Measurements from ENCODE around the gene C3orf80. TPM values are rescaled to one million over a fixed set of nuclear protein-coding genes. Genes with fewer than 3 reads are reported as not detected.
A peak's percentile ranks its signal among the peaks of the same experiment; 100 is the strongest.

C3orf80 gene
- total and polyA plus RNA-seq, 7 donors, result under 0.01 to 28.3 (median 13.3) TPM; not detected in 1

DNA sequence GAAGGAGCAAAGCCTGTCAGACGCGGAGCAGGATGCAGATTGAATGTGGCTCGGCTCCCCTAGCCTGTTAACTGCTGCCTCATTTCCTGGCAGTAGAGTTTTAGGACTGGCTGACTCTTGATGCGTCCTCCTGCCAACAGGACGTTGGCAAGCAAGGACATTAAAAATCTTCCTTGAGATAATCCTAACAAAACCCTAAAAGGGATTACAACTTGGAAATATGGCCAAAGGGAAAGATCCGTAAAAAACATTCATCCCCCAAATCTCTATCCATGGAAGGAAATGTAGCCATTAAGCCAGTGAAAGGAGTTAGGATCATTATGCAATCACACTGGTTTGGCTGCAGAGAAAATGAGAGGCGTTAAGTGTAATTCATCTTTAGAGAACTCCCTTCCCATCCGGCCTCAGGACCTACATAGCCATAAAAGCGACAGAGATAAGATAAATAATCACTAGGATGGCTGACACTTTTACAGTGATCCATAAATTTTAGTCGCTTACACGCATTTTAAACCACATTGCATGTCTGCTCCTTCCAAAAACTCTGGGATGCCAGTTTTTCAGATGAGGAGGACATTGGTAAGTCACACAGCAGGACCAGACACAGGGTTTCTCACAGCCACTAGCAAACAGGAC lies 44.5 kb upstream of the C3orf80 start:
- TF ChIP-seq POLR2AphosphoS5 (IDR thresholded peaks at IDR 0.05) (peak; percentile 94 to 99 (median 96)), EP300 (IDR thresholded peaks at IDR 0.05) (peak; percentile 50 to 94 (median 90))
- TF ChIP-seq, protein P1, sequence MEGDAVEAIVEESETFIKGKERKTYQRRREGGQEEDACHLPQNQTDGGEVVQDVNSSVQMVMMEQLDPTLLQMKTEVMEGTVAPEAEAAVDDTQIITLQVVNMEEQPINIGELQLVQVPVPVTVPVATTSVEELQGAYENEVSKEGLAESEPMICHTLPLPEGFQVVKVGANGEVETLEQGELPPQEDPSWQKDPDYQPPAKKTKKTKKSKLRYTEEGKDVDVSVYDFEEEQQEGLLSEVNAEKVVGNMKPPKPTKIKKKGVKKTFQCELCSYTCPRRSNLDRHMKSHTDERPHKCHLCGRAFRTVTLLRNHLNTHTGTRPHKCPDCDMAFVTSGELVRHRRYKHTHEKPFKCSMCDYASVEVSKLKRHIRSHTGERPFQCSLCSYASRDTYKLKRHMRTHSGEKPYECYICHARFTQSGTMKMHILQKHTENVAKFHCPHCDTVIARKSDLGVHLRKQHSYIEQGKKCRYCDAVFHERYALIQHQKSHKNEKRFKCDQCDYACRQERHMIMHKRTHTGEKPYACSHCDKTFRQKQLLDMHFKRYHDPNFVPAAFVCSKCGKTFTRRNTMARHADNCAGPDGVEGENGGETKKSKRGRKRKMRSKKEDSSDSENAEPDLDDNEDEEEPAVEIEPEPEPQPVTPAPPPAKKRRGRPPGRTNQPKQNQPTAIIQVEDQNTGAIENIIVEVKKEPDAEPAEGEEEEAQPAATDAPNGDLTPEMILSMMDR (IDR thresholded peaks at IDR 0.05), result no peak
- peaks cover 0 to 49% (median 41%) of the 10 kb centered on the region in 4 donors for H3K4me1 ChIP-seq
- DNase-seq, result peak; percentile 81
- H3K9me3 ChIP-seq, result no peaks in the 10 kb centered on the region
- H3K27me3 ChIP-seq, result no peaks in the 10 kb centered on the region
- no peaks in the 10 kb centered on the region for H3K36me3 ChIP-seq
- intact Hi-C loops (cut with DNase I), result loop anchor here (2.0 to 10.0 kb wide), 2 partner anchors 40 to 346 kb away; partner anchors contain the start of gene SCHIP1
- WGBS, 2 donors, result 21 to 26% methylated on average over 11 of the region's 11 CpGs
- H3K27ac ChIP-seq, result peak overlapping the region in 3 of 4 donors; percentile 74 to 80 (median 74)
- peak overlapping the region in 2 of 4 donors; percentile 7 to 10 for H3K4me3 ChIP-seq

DNA sequence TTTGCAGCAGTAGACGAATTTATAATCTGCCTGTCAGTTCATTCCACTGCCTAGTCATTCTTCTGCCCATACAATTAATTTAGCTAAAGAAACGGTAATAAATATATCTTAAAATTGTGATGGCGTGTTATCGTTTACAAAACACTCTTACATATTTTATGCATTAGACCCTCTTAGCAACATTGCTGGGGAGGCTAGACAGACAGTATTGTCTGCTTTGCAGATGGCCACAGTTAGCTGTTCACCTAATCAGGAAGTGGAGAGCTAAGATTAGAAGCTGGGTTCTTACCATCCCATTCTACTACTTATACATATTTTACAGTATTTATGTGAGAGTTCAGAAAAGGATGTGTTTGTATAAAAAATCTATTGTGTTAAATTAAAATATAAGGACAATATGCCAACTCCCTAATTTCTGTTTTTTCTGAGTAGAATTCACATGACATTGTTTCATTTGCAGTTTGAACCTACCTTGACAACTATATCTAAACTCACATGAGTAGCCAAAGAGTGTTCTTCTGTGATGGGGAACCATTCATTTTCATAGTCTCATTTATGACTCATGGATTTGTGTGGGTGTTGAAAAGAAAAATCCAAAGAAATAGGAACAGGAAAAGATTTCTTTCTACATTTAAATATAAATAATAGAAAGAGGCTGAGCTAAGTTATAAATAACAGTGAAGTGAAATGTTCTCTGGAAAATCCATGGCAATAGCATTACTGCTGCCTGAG lies 41.7 kb upstream of the C3orf80 start:
- Histone ChIP-seq H3K9me3 (no peaks in the 10 kb centered on the region), H3K4me3 (no peak overlapping the region), H3K27me3 (no peaks in the 10 kb centered on the region), H3K36me3 (no peaks in the 10 kb centered on the region), H3K4me1 (peaks cover 0 to 58% (median 41%) of the 10 kb centered on the region in 4 donors), H3K27ac (peak overlapping the region in 3 of 4 donors; percentile 62 to 76 (median 64))
- WGBS, 2 donors, result 66 to 89% methylated on average over 4 of the region's 4 CpGs
- intact Hi-C loops (cut with DNase I), result loop anchor here (10.0 kb wide), 1 partner anchor 349 kb away; the partner anchor contains the start of gene SCHIP1
- no peak for DNase-seq
- TF ChIP-seq POLR2AphosphoS5 (IDR thresholded peaks at IDR 0.05) (peak in 1 of 4 donors; percentile 19), POLR2A (IDR thresholded peaks at IDR 0.05) (no peak)
- TF ChIP-seq, protein P1 (IDR thresholded peaks at IDR 0.05), result no peak

DNA sequence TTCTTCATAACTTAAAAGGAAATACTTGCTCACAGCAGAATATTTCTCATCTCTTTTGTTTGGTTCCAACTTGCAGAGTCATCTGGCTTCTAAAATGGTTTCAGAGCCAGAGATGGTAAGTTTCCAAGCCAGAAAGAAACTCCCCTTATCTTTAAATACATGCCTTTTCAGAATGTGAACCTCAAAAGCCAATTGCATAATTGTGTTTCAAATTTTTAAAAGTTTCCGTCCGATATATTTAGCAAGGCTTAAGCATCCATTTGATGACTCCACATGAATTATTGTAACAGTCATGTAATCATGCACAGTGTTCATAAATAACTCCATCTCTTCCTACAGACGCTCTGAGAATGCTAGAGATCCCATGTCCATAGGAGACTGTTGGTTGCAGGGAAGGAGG lies 40.6 kb upstream of the C3orf80 start:
- no peaks in the 10 kb centered on the region for H3K27me3 ChIP-seq
- no peaks in the 10 kb centered on the region for H3K36me3 ChIP-seq
- no peaks in the 10 kb centered on the region for H3K9me3 ChIP-seq
- no peak for DNase-seq
- no peak for TF ChIP-seq EP300 (IDR thresholded peaks at IDR 0.05)
- TF ChIP-seq, protein P1 (IDR thresholded peaks at IDR 0.05), result no peak
- no peak for TF ChIP-seq POLR2A (IDR thresholded peaks at IDR 0.05)
- TF ChIP-seq POLR2AphosphoS5 (IDR thresholded peaks at IDR 0.05), result peak in 1 of 4 donors; percentile 37
- peak overlapping the region in 3 of 4 donors; percentile 62 to 76 (median 64) for H3K27ac ChIP-seq
- H3K4me1 ChIP-seq, result peaks cover 0 to 58% (median 41%) of the 10 kb centered on the region in 4 donors
- 65 to 80% methylated on average over 3 of the region's 3 CpGs for WGBS, 2 donors
- no peak overlapping the region for H3K4me3 ChIP-seq
- intact Hi-C loops (cut with DNase I), result loop anchor here (5.0 to 10.0 kb wide), 2 partner anchors 68 to 350 kb away; partner anchors contain the start of gene SCHIP1

DNA sequence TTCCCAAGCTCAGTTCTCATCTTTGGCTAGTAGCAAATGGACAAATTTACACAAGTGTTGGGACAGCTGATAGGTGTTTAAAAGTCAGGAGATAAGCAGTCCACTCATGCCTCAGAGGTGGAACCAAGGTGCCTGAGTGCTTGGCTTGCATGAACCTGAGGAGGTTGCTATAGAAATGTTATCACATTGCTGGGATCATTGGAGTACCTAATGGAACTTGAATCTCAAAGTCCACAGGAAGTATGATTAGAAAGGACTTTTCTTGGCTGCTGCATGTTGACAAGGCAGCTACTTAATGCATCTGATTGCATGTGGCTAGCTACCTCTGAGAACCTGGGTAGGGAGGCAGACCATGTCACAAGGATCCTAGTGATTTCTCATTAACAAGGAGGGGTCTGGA lies 39.5 kb upstream of the C3orf80 start:
- Histone ChIP-seq H3K9me3 (no peaks in the 10 kb centered on the region), H3K4me3 (no peak overlapping the region), H3K27ac (peak overlapping the region in 1 of 4 donors; percentile 62), H3K27me3 (no peaks in the 10 kb centered on the region), H3K4me1 (peaks cover 0 to 48% (median 33%) of the 10 kb centered on the region in 4 donors), H3K36me3 (no peaks in the 10 kb centered on the region)
- intact Hi-C loops (cut with DNase I), result loop anchor here (2.0 to 10.0 kb wide), 3 partner anchors 21 to 351 kb away; partner anchors contain the start of gene SCHIP1
- DNase-seq, result no peak
- TF ChIP-seq, protein P1 (IDR thresholded peaks at IDR 0.05), result no peak
- TF ChIP-seq EP300 (IDR thresholded peaks at IDR 0.05), result no peak

All from sigmoid colon (tissue), 7 donors.